HG03442 (cell line): ENCODE results near the gene TCEA2.

Experiments
- ATAC-seq: cut with Tn5 transposase; IDR thresholded peaks from one replicate; pipeline ENCODE4 v1.9.1; 2021; ENCODE audit warnings: mild to moderate bottlenecking, moderate library complexity; ENCODE audit not compliant: unreplicated experiment

The TCEA2 gene

DNA sequence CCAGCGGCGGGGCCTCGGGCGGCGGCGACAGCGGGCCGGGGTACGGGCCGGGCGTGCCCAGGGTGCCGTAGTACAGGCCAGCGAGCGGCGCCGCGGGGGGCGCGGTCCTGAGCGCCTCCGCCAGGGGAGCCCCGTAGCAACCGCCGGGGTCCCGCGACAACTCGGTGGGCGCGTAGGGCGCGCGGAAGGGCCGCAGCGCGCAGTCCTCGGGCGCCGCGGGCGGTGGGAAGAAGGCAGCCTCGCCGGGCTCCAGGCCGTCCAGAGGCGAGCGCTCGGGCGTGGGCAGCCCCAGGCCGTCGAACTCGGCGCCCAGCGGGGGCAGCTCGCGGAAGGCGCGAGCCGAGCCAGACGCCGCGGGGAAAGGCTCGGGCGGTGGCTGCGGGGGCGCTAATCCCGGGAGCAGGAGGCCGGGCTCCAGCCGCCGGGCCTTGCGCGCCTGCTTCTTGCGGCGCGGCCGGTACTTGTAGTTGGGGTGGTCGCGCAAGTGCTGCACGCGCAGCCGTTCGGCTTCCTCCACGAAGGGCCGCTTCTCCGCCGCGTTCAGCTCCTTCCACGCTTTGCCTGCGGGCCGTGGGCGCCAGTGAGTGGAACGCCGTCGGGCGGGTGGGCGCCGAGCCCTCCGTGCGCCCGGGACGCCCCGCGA, 14.5 kb upstream of the TCEA2 start:
- no peak for ATAC-seq

DNA sequence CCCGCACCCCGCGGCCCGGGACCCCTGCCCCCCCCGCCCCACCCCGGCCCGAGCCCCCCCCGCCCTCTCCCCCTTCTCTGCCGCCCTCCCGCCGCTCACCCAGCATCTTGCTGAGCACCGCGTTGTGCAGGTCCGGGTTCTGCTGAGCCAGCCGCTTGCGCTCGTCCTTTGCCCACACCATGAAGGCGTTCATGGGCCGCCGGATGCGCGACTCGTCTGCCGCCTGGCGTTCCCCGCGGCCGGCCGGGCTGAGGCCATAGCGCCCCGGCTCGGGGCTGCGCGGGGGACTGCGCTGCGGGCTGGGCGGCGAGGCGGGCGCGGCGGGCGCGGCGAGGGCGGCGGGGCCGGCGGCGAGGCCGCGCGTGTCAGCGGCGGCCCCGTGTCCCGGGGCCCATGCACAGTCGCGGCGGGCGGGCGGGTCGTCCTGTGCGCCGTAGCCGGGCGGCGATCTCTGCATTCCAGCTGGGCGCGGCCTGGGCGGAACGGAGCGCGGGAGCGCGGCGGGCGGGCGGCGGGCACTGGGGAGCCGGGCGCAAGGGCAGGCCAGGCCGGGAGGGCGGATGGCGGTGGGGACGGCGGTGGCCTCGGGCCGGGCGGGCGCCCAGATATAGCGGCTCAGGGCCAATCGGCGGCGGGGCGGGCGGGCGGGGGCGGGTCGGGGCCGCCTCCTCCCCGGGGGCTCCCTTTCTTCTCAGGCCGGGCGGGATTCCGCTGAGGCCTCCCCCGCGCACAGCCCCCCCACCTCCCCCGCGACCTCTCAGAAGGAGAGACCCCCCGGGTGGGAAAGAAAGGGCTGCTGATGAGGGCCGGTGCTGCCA, 13.7 kb upstream of the TCEA2 start, which contains the start of gene SOX18:
Gene SOX18, minus strand, starts transcription at position 580 of the 818 bp plus-strand sequence. Its CDS starts 123 bp downstream, at position 457.
- no peak for ATAC-seq

DNA sequence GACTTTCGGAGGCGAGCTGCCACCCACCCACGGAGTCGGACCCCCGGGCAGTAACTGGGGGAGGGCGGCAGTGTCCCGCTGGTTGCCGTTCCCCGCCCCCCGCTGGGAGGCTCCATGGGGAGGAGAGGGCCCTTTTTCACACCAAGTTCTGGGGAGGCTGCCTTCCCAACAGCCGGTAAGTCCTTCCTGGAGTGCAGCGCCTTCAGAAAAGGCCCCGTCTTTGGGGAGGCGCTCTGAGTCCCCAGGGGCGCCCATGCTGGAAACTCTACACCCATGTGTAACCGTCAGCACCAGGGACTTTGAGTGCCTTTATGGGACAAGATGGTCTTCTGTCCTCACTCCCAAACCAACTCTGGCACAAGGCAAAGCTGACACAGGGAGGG, 13.1 kb upstream of the TCEA2 start:
- ATAC-seq: no peak

DNA sequence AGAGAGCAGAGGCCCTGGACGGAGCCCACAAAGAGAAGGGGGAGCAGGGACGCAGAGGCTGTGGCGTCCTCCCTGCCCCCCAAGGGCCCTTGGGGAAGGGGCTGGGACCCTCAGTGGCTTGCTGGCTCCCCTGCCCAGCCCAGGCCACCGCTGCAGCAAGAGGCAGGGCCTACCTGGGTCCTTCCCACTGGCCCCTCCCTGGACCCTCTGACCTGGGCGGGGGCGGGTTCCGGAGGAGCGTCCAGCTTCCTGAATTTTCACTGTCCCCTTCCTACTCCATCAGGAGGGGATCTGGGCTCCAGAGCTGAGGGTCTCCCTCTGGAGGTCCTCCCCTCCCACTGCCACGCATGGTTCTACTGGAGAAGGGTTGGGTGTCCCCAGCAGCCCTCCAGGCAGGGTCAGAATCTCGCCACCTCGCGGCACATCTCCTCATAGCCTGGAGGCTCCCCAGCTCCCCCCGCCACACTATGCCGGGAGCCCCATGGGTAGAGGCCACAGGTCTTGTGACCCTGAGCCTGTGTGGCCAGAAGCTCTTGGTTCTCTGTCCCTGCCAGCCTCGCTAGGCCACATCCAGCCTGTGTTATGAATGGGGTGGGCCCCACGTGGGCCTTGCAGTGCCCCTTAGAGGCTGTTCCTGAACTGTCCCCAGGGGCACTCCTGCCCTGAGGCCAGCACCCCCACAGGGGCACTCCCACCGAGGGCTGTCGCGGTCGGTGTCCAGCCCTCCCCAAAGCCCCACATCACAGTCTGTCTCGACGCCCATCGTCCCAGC, 12.6 kb upstream of the TCEA2 start:
- ATAC-seq: no peak

DNA sequence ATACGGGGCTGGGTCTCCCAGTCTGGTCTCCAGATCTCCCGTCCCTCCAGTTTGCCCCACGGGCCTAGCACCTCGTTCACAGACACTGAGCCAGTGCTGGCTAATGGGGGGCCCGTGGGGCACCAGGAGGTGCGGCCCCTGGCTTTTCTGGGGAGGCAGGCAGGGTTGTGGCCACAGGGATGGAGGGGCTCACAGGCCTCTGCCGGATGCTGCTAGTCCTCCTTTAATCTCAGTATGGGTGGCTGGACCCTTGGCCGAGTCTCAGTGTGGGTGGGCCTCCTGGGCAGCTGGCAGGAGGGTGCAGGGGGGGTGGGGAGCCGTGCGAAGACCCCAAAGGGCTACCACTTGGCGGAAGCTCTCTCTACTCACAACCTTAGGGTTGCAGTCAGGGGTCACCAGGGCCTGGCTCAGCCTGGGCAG, 12.0 kb upstream of the TCEA2 start:
- ATAC-seq: no peak

DNA sequence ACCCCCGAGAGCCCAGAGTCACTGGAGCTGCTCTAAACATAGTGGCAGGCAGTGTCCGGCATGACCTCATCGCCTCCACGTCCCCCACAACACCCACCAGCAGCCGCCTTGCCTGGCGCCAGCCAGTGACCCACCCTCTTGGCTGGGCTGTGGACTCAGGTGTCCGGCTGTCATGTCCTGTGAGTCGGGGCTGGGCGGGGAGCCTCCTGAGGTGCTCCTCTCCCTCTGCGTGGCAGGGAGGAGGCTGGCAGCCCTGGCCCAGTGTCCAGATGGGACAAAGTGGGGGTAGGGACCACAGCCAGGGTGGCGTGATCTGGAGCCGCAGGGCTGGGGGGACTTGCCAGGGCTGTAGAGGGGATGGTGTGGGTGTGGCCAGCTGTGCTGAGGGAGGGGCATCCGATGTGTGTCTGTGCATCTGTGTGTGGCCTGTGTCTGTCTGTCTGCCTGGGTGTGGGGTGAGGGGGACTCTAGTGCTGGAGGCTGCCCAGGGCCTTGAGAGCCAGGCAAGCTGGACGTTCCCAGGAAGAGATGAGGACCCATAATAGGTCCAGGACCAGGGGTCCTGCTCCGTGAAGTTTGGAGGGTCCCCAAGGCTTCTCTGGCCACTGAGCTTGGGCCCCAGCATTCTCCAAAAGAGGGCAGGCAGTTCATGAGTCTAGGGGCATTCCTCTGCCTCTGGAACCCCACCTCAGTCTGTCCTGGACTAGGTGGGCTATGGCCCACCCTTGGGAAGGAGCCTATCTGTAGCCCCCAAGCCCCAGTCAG, 11.3 kb upstream of the TCEA2 start:
- no peak for ATAC-seq

DNA sequence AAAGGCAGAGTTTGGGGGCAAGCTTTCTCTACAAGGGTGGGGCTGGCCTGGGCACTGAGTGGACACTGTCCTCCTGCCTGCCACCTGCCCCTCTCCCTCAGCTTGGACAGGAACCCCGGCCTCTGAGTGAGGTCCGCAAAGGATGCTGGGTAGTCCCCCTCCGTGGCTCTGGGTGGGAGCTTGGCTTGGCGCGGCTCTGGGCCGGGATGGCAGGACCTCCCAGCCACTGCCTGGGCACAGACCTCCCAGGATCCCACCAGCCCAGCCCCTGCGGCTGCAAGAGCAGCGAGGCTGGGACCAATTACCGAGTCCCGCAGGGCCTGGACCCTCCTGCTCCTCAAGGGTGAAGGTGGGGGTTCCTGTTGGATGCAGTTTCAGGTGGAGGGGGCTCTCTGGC, 10.7 kb upstream of the TCEA2 start:
- ATAC-seq: no peak

DNA sequence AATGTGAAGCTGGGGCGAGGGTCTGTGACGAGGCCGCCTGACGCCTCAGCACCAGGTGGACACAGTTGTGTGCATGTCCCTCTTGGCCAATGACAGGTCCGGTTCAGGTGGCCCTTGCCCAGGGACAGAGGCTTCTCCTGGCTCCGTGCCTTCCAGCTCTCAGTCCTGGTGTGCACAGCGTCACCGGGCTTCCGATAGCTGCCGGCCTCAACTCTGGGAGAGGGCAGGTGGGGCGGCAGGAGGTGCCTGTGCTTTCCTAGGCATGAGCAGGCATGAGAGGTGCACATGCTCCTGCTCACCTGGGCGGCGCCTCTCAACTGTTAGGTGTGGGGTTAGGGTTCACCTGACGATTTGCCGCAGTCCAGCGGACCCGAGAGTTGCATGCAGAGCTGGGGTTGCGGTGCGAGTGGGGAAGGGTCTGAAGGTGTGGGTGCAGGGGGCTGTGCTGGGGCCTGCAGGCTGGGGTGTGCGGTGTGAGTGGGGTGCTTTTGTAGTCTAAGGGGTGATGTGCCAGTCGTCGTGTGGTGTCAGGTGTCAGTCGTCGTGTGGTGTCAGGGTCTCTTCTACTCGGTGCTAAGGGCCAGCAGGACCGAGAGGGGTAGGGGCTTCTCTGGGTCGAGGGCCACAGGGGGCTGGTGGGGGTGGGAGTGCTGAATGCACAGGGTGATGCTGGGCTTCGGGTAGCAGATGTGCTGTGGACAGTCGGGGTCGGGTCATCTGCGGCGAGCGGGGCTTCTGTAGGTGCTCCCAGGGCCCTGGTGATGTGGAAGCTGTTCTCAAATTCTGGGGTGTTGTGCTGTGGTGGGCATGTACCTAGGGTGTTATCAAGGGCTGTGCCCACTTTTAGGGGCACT, 9.8 kb upstream of the TCEA2 start:
- ATAC-seq: no peak

DNA sequence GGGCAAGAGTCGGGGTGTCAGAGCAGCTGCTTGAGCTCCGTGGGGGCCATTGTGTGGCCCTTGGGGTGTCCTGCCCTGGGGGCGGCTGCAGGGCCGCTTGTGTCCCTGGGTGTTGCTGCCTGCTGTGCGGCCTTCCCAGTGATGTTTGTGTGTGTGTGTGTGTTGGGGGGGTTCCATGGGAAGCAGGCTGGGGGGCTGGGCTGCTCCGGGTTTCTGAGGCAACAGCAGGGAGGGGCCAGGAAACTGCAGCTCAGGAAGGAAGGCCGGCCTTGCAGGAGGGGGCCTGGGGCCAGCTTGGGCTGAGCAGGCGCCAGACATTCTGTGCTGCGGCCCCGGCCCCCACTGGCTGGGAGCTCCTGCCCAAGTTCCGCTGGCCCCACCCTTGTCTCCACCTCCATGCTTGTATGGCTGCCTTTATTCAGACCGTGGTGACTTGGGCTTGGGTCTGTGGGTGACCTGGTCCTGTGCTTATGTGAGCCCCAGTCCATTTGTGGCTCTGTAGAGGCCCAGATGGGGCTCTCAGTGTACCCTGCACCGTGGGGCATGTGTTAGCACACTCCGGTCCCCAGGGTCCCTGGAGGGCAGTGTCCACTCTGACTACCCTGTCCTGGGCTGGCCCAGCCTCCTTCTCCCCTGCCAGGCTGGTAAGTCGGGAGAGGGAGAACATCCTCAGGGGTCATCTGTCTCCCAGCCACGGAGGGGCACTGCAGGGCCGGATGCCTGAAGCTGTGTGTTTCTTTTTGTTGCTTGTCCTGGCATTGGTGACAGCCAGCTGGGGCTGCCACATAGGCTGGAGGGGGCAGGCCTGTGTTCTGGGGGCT, 8.9 kb upstream of the TCEA2 start:
- no peak for ATAC-seq

DNA sequence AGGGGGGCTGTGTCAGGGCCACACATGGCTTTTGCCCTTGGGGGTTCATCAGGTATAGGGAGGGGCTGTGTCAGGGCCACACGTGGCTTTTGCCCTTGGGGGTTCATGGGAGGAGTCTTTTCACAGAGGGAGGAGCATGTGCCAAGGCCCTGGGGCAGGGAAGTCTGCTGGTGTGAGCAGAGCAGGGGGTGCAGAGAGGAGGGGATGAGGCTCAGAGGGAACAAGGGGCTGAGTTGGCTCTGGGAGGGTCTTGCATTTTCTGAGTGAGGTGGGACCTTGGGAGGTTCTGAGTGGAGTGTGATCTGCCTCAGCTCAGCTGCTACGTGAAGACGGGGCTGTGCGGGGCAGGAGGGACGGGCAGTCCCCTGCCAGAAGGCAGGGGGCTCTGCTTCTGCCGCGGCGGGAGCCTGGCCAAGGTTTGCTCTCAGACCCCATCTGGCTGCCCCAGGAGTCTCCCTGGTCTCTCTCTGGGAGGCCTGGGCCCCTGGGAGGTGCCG, 7.6 kb upstream of the TCEA2 start:
- ATAC-seq: no peak

DNA sequence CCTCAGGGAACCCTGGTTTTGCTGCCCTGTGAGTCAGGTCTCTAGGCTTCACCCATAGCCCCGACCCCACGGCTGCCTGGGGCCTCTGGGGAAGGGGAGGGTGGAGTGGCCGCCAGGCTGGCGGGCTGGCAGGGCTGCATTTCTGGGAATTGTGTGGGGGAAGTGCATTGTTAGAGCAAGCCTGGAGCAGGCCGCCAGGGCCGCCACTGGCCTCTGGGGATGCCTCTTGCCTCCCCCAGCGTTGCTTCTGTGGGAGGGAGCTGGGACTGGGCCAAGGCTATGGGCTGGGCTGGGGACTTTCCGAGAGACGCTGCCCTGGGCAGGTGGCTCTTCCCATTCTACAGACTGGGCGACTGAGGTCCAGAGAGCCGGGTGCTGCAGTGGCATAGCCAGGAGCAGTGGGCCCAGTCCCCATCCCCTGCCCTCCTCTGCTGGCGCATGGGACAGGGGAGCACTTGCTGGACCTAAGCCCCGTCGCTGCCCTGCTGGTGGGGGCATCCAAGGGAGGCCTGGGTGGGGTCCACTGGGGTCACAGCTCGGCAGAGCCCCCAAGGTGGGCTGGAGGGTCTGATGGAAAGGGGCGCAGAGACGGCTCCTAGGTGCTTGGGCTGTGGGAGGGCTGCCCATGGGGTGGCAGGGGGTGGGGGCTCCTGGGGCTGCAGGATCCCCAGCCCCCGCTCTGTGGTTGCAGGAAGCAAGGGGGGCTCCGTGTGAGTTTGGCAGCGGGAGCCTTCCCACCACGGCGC, 6.9 kb upstream of the TCEA2 start:
- ATAC-seq: no peak

DNA sequence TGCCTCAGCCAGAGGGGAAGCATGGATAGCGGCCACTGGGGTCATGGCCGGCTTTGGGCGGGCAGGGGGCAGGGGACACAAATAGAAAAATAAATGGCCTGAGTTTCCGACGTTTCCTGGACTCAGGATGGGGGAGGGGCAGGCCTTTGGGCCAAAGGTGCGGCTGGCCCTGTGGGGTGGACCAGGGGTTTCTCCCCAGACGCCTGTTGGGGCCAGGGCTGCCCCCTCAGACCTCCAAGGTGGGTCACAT, 6.4 kb upstream of the TCEA2 start:
- no peak for ATAC-seq

DNA sequence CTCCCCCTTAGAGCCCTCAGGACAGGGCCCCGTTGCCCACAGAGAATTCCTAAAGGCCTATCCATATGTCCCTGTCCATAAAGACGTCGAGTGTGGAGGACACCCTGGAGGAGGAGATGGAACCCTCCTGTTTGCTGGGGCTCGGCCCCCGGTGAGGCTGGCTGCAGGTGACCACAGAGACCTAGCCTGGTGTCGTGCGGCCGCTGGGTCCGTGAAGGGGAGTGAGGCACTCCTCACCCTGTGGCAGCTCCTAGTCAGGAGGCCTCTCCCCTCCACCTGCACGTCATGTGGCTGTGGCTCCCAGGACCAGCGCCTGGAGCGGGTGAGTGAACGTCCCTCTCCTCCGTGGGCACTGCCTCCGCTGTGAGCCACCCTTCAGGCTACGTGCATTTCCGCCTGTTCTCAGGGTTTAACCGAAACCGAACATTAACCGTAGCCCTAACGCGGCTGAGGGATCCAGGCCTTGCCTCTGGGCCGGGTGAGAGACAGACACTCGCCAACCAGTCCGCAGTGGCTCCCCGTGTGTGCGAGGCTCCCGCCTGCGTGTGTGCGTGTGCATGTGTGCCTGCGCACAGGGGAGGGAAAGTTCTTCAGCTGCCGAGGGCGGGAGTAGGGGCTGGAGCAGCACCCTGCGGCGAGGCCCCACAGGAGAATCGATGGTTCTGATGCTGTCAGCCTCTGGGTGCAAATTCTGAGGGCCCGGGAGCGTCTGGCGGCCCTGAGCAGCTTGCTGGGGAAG, 5.9 kb upstream of the TCEA2 start:
- peak; percentile 11 for ATAC-seq

DNA sequence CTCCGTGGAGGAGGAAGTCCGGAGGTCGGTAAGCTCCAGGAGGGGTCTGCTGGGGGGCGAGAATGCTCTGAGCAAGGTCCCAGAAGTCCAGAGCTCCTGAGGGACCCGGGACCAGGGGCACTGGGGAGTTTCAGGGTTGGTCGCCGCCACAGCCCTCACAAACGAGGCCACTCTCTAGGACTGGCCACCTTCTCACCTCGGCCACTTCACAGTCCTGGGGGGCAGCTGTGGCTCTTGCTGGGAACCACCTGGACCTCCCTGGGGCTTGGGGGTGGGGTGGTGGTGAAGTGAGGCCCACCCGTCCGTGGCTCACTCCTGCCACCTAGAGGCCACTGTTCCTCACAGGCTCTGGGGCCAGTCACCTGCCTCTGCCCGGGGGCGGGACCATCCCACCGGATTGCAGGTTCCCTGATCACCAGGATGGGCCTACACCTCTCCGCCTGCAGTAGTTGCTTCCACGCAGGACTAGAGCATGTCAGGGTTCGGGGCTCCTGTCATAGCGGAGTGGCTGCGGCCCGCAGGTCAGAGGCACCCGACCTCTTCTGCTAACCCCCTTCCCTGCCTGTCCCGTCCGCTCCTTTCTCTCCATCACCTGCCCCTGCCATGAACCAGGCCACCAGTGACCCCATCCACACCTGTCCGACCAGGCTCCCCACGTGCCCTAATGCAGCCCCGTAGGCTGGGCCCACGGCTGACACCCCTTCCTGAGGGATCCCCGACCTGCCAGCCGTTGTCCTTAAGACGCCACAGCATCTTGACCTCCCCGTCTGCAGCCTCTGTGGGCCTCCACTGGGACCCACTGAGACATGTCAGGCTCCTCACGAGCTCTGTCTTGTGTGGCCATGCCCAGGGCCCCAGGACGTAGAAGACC, 5.1 kb upstream of the TCEA2 start:
- ATAC-seq: peak; percentile 38

DNA sequence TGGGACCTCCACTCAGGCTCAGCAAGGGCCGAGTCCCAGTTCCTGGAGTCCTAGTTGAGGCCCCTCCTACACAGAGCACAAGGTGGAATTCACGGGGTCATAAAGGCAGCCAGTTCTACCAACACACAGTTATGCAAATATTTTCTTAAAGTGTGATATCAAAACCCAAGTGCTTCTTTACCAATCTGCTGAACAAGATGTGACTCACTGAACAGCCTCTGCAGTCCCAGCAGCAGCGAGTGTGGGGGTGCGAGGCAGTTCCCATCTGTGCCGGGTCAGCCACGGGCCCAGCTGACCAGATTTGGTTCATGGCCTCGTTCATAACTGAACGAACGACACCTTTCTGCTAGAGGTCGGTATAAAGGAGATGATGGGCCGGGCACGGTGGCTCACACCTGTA, 4.5 kb upstream of the TCEA2 start:
- ATAC-seq: no peak

DNA sequence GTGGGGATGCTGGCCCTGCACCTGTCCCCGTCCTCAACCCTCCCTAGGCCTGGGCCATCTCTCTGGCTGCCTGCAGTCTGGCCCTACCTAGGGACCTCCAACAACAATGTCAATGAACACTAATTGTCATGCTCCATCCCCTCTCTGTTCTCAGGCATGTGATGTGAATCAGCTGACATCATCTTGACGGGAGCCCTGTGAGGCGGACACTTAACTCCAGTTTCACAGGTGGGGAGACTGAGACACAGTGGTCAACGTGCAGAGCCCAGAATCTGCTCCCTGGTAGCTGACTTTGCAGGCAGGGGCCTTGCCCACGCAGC, 762 bp upstream of the TCEA2 start:
- ATAC-seq: no peak
